GM19468 (cell line): Measurements from ENCODE around the gene SLIT3.
"Not testable (repeated sequence)": the region's sequence is repeated elsewhere in the genome, so short reads cannot be mapped to it uniquely, and the experiment has no call there.

Experiments
- ATAC-seq: cut with Tn5 transposase; IDR thresholded peaks from one replicate; pipeline ENCODE4 v1.9.1; 2021; ENCODE audit warnings: mild to moderate bottlenecking, moderate library complexity, moderate number of reproducible peaks; ENCODE audit not compliant: unreplicated experiment; ENCODE audit errors: extremely low read depth

SLIT3 gene

DNA sequence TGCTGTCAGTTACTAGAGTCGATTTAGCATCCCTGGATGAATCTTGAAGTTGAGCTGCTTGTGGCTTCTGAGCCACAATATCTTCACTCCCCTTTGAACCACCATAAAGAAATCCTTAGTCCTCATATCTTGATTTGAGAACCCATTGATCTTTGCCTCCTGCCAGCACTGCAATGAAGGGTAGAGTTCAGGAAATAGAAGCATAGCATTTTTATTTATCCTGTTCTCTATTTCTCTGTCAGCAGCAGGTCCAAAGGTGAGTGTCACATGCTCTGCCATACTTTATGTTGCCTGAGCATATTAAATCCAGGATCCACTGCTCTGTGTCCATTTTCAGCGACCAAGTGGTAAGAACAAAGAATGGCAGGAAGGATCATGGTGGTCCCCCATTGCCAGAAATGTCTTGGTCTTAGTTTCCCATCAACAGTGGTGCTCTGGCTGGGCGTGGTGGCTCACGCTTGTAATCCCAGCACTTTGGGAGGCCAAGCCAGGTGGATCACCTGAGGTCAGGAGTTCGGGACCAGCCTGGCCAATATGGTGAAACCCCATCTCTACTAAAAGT, 641.6 kb downstream of the SLIT3 start:
- ATAC-seq = no peak

DNA sequence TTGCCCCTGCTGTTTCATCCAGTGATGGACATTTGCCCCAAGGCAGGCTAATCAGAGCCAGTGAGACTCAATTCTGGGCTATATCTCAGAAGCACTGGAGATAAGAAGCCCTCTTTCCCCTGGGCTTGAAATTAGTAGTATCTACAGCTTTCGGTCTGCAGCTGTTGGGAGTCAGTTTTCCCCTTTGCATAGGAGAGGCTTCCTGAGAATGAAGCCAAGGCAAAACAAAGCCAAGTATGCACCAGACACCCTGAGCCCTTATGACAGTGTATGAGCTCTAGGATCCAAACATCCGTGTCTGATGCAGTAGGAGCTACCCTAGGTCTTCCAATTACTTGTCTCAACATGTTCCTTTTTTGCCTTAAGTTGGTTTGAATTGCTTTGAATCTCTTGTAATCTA, 642.5 kb downstream of the SLIT3 start:
- no peak for ATAC-seq

DNA sequence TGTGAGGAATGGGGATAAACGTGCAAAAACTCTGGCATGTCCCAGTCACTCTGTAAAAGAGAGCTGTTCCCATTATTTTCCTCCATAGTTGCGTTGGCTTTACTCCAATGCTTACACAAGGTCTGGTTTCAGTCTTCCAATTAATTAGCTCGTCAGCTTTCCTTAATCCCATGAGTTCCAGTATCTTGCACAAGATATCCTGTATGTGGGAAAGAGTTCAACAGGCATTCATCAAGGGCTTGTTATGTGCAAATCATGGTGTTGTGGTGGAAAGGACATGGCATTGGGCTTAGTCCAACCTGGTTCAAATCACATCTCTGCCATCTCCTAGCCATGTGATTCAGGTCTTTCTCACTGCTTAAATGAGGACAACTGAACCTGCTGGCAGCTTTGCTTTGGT, 644.3 kb downstream of the SLIT3 start:
- no peak for ATAC-seq

DNA sequence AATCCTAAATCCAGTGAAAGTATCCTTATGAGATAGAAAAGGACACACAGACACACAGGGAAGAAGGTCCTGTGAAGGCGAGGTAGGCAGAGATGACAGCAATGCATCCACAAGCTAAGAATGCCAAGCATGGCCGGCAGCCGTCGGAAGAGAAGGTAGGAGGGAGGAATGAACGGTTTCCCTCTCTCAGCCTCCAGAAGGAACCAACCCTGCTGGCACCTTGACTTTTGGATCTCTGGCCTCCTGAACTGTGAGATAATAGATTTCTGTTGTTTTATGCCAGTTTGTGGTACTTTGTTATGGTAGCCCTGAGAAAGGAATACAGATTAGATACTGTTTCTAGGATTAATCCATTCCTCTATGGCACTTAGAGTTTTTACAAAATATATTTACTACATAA, 645.6 kb downstream of the SLIT3 start:
- ATAC-seq = no peak

DNA sequence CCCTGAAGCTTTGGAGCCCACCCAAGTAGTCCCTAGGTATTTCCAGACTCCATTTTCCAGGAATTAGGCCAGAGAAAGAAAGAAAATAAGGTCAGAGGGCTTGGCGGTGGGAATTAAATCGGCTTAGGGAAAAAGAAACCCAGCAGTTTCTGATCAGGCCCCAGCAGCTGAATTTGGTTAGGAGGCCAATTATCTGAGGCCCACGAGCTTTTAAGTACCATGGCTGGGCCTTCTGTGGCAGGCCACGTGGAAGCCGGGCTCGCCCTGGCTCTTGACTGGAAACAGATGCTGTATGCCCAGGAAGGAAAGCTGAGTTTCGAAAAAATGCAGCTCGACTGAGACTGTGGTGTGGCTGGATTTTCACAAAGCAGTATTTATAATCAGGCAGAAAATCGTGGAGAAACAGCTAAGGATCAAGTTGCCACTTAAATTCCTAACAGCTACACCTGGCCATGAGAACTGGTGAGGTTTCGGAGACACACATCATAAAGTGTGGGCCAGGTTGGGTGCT, 646.7 kb downstream of the SLIT3 start:
- no peak for ATAC-seq

DNA sequence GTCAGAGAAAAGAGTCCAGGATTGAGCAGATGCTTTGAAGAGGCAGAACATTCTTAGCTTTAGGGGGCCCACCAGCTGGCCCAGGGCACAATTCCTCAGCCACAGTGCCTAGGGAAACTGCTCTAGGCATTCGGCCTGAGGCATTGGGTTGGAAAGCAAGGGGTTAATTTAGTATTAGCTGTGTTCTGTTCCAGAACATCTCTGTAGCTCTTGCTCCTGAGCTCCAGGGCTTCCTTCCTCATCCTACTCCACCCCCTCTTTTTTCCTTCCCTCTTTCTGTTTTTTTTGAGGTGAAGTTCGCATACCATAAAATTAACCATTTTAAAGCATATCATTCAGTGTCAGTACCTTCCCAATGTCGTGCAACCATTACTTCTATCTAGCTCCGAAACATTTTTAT, 647.3 kb downstream of the SLIT3 start:
- ATAC-seq = no peak

DNA sequence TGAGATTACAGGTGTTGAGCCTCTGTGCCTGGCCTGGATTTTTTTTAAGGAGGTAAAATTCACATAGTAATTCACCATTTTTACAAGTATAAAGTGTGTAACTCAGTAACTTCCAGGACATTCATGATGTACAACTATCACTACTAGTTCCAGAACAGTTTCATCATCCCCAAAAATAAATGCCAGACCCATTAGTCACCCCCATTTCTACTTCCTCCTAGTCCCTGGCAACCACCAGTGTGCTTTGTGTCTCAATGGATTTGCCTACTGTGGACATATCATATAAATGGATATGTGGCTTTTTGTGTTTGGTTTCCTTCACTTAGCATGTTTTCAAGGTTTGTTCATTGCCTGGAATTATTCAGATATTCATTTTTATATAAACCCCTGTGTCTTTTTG, 649.3 kb downstream of the SLIT3 start:
- no peak for ATAC-seq

DNA sequence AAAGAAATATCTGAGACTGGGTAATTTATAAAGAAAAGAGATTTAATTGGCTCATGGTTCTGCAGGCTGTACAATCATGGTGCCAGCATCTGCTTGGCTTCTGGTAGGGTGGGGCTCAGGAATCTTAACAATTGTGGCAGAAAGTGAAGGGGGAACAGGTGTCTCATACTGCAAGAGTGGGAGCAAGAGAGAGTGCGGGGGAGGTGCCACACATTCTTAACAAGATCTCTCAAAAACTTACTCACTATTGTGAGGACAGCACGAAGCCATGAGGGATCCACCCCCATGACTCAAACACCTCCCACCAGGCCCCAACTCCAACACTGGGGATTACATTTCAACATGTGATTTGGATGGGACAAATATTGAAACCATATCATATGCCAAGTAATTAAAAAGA, 651.6 kb downstream of the SLIT3 start:
- no peak for ATAC-seq

DNA sequence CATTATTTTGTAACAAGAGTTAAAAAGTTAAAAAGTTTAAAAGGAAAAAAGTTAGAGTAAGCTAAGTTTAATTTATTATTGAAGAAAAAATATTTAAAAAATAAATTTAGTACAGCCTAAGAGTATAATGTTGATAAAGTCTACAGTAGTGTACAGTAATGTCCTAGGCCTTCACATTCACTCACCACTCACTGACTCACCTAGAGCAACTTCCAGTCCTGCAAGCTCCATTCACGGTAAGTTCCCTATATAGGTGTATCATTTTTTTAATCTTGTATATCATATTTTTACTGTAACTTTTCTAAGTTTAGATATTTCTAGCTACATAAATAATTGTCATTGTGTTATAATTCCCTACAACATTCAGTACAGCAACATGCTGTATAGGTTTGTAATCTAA, 652.4 kb downstream of the SLIT3 start:
- no peak for ATAC-seq

DNA sequence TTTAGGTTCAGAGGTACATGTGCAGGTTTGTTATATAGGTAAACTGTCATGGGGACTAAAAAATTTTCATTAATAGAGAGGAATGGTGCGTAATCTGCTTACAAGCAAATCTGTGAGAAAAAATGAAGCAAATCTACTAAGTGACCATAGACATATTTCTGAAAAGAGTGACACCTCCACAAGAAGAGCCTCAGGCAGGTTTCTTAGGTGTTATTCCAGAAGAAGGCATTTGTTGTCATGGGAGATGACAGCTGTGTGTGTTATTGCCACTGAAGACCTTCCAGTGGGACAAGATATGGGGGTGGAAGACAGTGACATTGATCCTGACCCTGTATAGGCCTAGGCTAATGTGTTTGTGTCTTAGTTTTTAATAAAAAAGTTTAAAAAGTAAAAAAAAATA, 652.9 kb downstream of the SLIT3 start:
- no peak for ATAC-seq

DNA sequence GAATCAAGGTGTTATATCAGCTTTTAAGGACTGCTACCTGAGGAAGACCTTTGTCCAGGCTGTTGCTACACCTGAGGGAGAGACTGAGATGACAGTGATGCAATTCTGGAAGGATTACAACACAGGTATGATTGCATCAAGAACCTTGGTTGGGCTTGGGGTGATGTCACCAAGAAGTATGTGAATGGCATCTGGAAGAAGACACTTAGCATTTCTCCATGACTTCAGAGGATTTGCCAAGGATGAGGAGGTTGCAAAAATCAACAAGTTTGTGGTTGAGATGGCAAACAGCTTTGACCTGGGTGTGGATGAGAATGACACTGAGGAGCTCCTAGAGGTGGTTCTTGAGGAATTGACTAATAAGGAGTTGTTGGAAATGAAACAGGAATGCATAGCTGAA, 653.9 kb downstream of the SLIT3 start:
- ATAC-seq = no peak

DNA sequence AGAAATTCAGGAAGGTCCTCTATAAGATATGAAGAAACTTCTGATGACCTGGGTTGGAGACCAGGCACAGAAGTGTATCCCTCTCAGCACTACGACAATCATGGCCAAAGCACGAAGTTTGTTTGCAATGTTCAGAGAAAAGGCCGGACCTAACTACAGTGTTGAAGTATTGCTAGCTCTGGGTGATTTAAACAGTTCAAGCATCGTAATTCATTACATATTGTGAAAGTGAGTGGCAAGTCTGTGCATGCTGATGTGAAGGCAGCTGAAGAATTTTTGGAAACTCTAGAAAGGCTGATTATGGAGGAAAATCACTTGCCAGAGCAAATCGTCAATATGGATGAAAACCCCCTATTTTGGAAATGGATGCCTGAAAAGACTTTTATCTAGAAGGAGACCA, 654.6 kb downstream of the SLIT3 start:
- ATAC-seq = no peak

DNA sequence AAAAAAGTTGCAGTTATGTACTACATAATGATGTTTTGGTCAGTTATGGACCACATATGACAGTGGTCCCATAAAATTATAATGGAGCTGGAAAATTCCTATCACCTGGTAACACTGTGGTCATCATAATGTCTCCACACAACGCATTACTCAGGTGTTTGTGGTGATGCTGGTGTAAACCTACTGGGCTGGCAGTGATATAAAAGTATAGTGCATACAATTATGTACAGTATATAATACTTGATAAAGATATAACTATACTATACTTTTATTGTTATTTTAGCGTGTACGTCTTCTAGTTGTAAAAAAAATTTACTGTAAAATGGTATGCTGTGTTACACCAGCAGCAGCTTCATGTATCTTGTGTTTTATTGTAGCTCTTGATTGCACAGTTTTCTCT, 655.7 kb downstream of the SLIT3 start:
- no peak for ATAC-seq

DNA sequence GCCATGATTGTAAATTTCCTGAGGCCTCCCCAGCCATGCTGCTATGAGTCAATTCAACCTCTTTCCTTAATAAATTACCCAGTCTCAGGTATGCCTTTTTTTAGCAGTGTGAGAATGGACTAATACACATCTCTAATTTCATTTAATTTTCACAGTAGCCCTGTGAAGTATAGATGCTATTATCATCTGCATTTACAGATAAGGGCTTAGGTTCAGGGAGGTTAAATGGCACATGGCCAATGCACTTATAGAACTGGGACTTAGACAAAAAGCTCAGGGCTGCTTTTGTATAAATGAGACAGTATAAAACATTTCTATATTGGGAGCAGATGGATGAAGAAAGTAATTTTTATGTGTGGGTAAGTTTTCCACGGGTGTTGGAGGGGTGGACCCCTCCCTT, 658.9 kb downstream of the SLIT3 start:
- ATAC-seq = no peak

DNA sequence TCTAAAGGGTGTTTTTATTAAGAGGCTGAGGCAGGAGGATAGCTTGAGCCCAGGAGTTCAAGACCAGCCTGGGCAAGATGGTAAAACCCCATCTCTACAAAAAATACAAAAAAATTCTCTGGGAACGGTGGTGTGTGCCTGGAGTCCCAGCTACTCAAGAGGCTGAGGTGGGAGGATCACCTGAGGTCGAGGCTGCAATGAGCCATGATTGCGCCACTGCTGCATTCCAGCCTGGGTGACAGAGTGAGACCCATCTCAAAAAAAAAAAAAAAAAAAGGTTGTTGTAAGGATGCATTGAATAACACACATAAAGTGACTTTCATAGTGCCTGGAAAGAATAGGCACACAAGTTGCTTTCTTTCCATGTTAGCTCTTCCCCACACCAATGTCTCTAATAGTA, 662.1 kb downstream of the SLIT3 start:
- ATAC-seq = not testable (repeated sequence)

DNA sequence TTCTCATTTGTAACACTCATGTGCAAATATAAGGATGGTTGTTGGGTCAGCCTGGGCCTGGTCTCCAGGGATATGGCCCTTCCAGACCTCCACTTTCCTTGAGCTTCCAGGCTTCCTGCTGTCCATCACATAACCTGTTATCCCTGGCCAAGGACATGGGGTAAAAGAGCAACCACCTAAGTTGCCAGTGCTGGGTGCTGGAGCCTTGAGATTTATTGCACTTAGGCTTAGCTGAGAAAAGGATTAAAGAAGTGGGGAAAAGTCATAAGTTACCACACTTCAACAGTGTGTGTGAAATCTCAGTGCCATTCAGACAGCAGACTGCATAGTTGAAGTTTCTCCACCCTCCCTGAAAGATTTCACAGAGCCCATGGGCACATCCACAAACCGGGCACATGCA, 663.1 kb downstream of the SLIT3 start:
- ATAC-seq = no peak

DNA sequence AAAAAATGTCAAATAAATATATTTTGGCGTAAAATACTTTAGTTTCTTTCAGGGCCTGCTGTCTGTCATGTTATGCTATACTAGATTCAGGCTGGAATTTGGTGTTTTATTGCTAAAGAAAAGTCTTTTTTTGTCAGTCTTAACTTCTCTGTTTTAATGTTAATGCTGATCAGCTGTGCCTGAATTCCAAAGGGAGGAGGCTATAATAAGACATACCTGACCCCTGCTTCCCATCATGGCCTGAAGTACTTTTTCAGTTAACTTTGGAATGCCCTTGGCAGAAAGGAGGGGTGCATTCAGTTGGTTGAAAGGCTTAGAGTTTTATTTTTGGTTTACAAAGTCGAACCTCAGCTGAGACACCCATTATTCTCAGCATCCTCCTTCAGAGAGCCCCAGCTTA, 663.7 kb downstream of the SLIT3 start:
- no peak for ATAC-seq

DNA sequence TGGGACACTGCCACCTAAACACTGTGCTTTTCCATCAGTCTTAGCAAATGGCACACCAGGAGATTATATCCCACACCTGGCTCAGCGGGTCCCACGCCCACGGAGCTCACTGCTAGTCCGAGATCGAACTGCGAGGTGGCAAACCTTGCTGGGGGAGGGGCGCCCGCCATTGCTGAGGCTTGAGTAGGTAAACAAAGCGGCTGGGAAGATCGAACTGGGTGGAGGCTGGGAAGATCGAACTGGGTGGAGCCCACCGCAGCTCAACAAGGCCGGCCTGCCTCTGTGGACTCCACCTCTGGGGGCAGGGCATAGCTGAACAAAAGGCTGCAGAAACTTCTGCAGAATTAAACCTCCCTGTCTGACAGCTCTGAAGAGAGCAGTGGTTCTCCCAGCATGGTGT, 670.0 kb downstream of the SLIT3 start:
- ATAC-seq = not testable (repeated sequence)

DNA sequence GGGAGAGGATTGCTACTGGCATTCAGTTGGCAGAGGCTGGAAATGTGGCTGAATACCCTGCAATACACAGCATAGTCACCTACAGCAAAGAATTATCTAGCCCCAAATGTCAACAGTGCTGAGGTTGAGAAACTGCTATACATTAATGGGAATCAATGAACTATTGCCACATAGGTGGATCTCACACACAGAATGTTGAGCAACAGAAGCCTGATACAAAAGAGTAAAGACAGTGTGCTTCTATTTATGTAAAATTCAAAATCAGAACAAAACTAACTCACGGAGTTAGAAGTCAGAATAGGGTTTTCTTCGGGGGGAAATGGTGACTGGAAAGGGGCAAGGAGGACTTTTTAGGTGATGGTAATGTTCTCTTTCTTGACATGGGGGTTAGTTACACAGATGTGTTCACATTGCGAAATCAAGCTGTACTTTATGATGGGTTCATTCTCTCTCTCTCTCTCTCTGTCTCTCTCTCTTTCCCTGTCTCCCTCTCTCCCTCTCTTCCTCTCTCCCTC, 676.0 kb downstream of the SLIT3 start:
- ATAC-seq = no peak

DNA sequence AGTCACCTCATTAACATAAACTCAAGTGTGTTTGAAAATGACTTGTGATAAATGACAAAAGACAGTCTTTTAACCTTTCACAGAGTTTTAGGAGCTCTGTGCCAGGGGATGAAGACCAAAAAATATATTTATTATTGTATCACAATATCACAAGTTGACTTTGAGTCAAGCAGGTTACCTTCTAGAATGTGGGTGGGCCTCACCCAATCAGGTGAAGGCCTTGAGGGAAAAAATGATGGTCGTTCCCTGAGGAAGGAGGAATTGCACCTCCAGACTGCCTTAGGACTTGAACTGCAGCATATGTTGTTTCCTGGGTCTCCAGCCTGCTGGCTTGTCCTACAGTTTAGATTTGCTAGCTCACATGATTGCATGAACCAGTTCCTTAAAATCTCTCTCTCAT, 680.1 kb downstream of the SLIT3 start:
- ATAC-seq = no peak

DNA sequence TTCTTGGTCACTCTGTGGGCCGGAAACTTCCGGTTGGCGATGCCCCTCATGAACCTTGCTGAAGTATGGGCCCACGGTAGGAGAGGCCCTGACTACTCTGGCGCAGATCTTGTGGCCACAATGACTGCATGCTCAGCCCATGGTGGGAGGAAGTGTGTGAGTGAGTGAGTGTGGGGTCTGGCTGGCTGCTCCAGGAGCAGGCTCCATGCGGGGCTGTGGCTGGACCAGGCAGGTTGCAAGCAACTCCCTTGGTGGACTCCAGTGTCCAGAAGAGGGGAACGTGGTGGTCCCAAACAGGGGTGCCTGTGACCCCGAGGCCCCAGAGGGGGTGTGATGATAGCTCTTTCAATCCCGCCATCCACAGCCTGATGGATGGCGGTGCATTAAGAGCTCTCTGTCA, 686.3 kb downstream of the SLIT3 start:
- no peak for ATAC-seq

DNA sequence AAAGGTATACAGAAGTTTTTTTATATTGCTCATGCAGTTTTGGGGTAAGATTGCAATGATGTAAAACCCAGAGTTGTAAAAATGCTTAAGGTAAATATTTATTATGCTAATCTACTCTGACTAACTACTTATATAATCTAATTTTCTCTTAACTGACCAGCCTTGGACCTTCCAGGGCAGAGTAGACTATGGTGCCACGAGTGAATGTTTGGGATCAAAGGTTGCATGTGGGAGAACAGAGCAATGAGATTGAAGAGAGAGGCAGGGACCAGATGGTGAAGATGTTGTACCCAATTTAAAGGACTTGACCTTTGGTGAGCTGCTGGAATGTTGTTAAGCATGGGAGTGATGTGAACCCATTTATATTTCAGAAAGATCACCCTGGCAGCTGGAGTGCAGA, 686.9 kb downstream of the SLIT3 start:
- ATAC-seq = no peak

DNA sequence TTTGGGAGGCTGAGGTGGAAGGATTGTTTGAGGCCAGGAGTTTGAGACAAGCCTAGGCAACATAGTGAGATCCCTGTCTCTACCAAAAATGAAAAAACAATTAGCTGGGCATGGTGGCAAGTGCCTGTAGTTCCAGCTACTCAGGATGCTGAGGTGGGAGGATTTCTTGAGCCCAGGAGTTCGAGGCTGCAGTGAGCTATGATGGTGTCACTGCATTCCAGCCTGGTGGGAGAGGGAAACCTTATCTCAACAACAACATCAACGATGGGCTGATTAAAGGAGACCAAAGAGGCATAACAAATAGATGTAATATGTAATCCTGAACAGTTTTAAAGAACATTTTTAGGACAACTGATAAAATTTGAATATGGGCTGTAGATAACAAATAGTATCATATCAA, 687.5 kb downstream of the SLIT3 start:
- ATAC-seq = no peak
